ENCODE data around the gene SEPHS1. TPM values are rescaled to one million over a fixed set of nuclear protein-coding genes. Genes with fewer than 3 reads are reported as not detected.

Gene SEPHS1
- total and polyA plus RNA-seq, 7 donors, result 25.9 to 41.0 (median 33.5) TPM

DNA sequence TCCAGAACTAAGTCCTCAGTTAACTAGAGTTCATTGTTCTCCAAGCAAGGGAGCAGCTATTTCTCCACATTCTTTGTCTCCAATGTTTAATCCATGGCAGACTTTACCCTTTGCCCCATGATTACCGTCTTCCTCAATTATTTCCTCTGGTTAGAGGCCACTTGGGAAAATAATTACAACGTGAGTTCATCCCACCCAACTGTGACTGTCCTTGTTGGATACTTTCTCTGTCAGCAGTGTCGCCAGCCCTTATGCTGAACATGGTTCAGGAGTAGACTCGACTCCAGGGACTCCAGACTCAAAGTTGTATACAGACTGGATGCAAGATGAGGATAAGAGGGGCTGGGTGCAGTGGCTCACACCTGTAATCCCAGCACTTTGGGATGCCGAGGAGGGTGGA lies 17.1 kb upstream of the SEPHS1 start:
- no peak overlapping the region for H3K4me3 ChIP-seq
- no peaks in the 10 kb centered on the region for H3K36me3 ChIP-seq
- DNase-seq, result no peak
- TF ChIP-seq EP300 (IDR thresholded peaks at IDR 0.05) (no peak), CTCF (IDR thresholded peaks at IDR 0.05) (no peak), POLR2AphosphoS5 (IDR thresholded peaks at IDR 0.05) (no peak), POLR2A (IDR thresholded peaks at IDR 0.05) (no peak)
- no peaks in the 10 kb centered on the region for H3K9me3 ChIP-seq
- no peak overlapping the region for H3K27ac ChIP-seq
- no peaks in the 10 kb centered on the region for H3K4me1 ChIP-seq
- 54 to 71% methylated on average over 5 of the region's 5 CpGs for WGBS, 2 donors
- no peaks in the 10 kb centered on the region for H3K27me3 ChIP-seq
- intact Hi-C loops (cut with DNase I), result no loop called here

GRCh38 chr10:13360587-13360986 lies 12.5 kb upstream of the SEPHS1 start:
- Histone ChIP-seq H3K4me3 (no peak overlapping the region), H3K4me1 (no peaks in the 10 kb centered on the region), H3K27me3 (peaks cover 0 to 9% (median 0%) of the 10 kb centered on the region in 3 donors), H3K9me3 (no peaks in the 10 kb centered on the region), H3K27ac (no peak overlapping the region), H3K36me3 (no peaks in the 10 kb centered on the region)
- TF ChIP-seq CTCF (IDR thresholded peaks at IDR 0.05) (no peak), POLR2AphosphoS5 (IDR thresholded peaks at IDR 0.05) (no peak), EP300 (IDR thresholded peaks at IDR 0.05) (no peak), POLR2A (IDR thresholded peaks at IDR 0.05) (no peak)
- intact Hi-C loops (cut with DNase I), result no loop called here
- DNase-seq, result no peak
- 80 to 82% methylated on average over 7 of the region's 7 CpGs for whole genome bisulfite sequencing, 2 donors

DNA sequence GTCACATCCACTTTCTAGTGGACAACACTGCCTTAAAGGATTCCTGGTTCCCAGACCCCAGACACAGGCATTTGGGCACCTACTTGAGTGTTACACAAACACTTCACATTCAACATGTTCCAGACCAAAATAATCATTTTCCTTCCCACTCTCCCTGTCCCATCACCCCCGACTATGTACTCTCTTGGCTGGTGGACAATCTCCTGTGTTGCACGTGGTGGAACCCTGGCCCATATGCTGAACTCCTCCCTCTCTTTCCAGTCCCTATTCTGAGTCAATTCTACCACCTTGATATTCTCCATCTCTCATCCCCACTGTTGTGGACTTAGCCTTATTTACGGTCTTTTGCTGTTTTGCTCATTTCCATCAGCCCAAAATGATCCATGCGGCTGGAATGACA lies 8.3 kb upstream of the SEPHS1 start:
- no peak overlapping the region for H3K4me3 ChIP-seq
- H3K36me3 ChIP-seq, result no peaks in the 10 kb centered on the region
- H3K27ac ChIP-seq, result no peak overlapping the region
- peaks cover 0 to 48% (median 10%) of the 10 kb centered on the region in 3 donors for H3K27me3 ChIP-seq
- 65 to 74% methylated on average over 4 of the region's 4 CpGs for WGBS, 2 donors
- no peaks in the 10 kb centered on the region for H3K9me3 ChIP-seq
- no peaks in the 10 kb centered on the region for H3K4me1 ChIP-seq
- no peak for DNase-seq
- TF ChIP-seq CTCF (IDR thresholded peaks at IDR 0.05), result no peak
- intact Hi-C loops (cut with DNase I), result no loop called here

DNA sequence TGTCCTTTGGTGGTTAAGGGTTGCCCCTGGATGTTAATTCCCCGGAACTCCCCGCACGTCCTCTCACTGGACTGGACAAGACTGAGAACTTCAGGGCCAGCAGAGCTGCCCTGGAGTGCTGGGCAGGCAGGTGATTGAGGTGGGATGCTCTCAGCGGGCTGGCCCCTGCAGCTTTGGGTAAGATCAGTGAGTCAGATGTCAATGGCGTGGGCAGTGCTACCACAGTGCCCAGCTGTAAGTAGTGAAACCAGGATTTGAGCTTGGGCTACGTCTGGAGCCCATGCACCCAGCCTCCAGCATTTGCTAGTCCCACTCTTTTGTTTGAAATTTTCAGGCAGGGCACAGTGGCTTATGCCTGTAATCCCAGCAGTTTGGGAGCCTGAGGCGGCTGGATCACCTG lies 6.7 kb upstream of the SEPHS1 start:
- intact Hi-C loops (cut with DNase I), result no loop called here
- no peak for TF ChIP-seq POLR2A (IDR thresholded peaks at IDR 0.05)
- TF ChIP-seq POLR2AphosphoS5 (IDR thresholded peaks at IDR 0.05), result no peak
- TF ChIP-seq EP300 (IDR thresholded peaks at IDR 0.05), result no peak
- TF ChIP-seq CTCF (IDR thresholded peaks at IDR 0.05), result no peak
- 92% methylated on average over 7 of the region's 7 CpGs for WGBS, 2 donors
- Histone ChIP-seq H3K27me3 (peaks cover 0 to 48% (median 10%) of the 10 kb centered on the region in 3 donors), H3K9me3 (no peaks in the 10 kb centered on the region), H3K36me3 (no peaks in the 10 kb centered on the region), H3K4me1 (peaks cover 0 to 8% (median 7%) of the 10 kb centered on the region in 4 donors), H3K27ac (no peak overlapping the region), H3K4me3 (no peak overlapping the region)
- DNase-seq, result no peak

- DNase-seq, result no peak
- Histone ChIP-seq H3K27me3 (peaks cover 0 to 48% (median 10%) of the 10 kb centered on the region in 3 donors), H3K4me3 (no peak overlapping the region), H3K36me3 (no peaks in the 10 kb centered on the region), H3K4me1 (peaks cover 0 to 18% (median 14%) of the 10 kb centered on the region in 4 donors), H3K9me3 (no peaks in the 10 kb centered on the region), H3K27ac (no peak overlapping the region)
- 62 to 70% methylated on average over 3 of the region's 3 CpGs for WGBS, 2 donors
- intact Hi-C loops (cut with DNase I), result no loop called here
- no peak for TF ChIP-seq POLR2A (IDR thresholded peaks at IDR 0.05)
- TF ChIP-seq POLR2AphosphoS5 (IDR thresholded peaks at IDR 0.05), result no peak
- no peak for TF ChIP-seq EP300 (IDR thresholded peaks at IDR 0.05)
- TF ChIP-seq CTCF (IDR thresholded peaks at IDR 0.05), result no peak
Observed at GRCh38 chr10:13352519-13352918, 4.4 kb upstream of the SEPHS1 start.

Data from sigmoid colon (tissue), 7 donors.